ENCODE results near the gene TBC1D21. TPM values are rescaled to one million over a fixed set of nuclear protein-coding genes. Genes with fewer than 3 reads are reported as not detected.

Gene TBC1D21
- total and polyA plus RNA-seq, 10 of the 15 experiments (the other 5 are each of a cell fraction or from before 2014, with no cell fraction given) = not detected

DNA sequence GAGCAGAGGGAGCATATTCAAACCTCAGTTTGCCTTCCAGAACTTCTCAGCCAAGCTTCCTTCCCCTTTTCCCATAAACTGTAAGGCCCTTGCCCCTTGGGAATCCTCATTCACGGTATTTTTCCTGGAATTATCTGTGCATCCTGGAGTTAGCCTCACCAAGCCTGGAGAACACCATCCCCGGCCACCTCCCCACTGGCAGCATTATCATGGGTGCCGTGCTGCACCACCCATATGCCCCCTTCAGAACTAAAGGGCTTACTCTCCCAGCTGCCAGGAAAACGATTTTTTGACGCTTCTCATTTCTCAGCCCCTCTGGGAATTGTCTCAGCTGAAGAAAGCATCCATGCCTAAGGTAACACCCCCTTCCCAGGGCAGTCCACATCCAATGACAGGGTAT lies 20.9 kb upstream of the TBC1D21 start:
- Histone ChIP-seq H3K4me2 (ENCODE audit: control insufficient read depth, insufficient read depth) (no peak overlapping the region), H4K20me1 (ENCODE audit: control insufficient read depth, insufficient read depth) (no peaks in the 10 kb centered on the region), H3K4me1 (ENCODE audit: control insufficient read depth, insufficient read depth, low read length) (no peaks in the 10 kb centered on the region), H2AFZ (ENCODE audit: control insufficient read depth, low read depth, low read length) (no peak overlapping the region), H3K9ac (ENCODE audit: control insufficient read depth, insufficient read depth, low read length) (no peak overlapping the region), H3K36me3 (ENCODE audit: control insufficient read depth in 2 of 2, insufficient read depth in 2 of 2, low read length in 1 of 2) (no peaks in the 10 kb centered on the region), H3K27ac (ENCODE audit: control insufficient read depth, insufficient read depth) (no peak overlapping the region), H3K79me2 (ENCODE audit: control insufficient read depth, insufficient read depth, low read length) (no peaks in the 10 kb centered on the region), H3K4me3 (no peak overlapping the region), H3K27me3 (replicated peaks in 1 of 2; ENCODE audit: control insufficient read depth in 2 of 2, insufficient read depth in 2 of 2, low read length in 1 of 2) (peaks cover 2 to 4% of the 10 kb centered on the region in 2 experiments; a peak in 1 of 4 replicates), H3K9me3 (replicated peaks; ENCODE audit: control insufficient read depth, insufficient read depth, low read length) (no peaks in the 10 kb centered on the region)
- ATAC-seq = no peak
- in situ Hi-C loops (cut with MboI) (no loop called here), intact Hi-C loops (cut with micrococcal nuclease; ENCODE audit: unreplicated experiment) (no loop called here)
- WGBS (ENCODE audit: insufficient coverage, insufficient replicate concordance, low lambda C conversion rate, missing lambda C conversion rate) = 0% methylated on average over 5 of the region's 5 CpGs
- RAD21 ChIA-PET (ENCODE audit: unreplicated experiment) = no interaction called here
- POLR2A ChIA-PET = no interaction called here
- no peak for DNase-seq (ENCODE audit: low read depth, low spot score)
- SMC1A ChIA-PET (ENCODE audit: uncharacterized antibody, unreplicated experiment) = interaction anchor here (1.0 kb wide), 1 partner anchor 8 kb away, joined by 4 read pairs; no protein-coding TSS in a partner anchor
- no peak for FAIRE-seq
- CTCF ChIA-PET = no interaction called here
- BruUV-seq (replicated peaks) = no TSS peak
- TF ChIP-seq EED (IDR thresholded peaks at IDR 0.05; ENCODE audit: low read depth) (no peak), CHD2 (IDR thresholded peaks at IDR 0.05; ENCODE audit: borderline replicate concordance, low read depth, low read length) (no peak), ZNF384 (IDR thresholded peaks at IDR 0.05; ENCODE audit: borderline replicate concordance, low read depth, low read length) (no peak), IKZF1 (conservative IDR thresholded peaks at IDR 0.05) (no peak), EGR1 (IDR thresholded peaks at IDR 0.05; ENCODE audit: borderline replicate concordance in 1 of 2, low read depth in 2 of 2, low read length in 2 of 2) (no peak), CREB1 (IDR thresholded peaks at IDR 0.05; ENCODE audit: low read depth) (no peak), HDGF (IDR thresholded peaks at IDR 0.05) (no peak), BHLHE40 (IDR thresholded peaks at IDR 0.05; ENCODE audit: borderline replicate concordance in 1 of 2, low read depth in 2 of 2, low read length in 1 of 2) (no peak), NFIC (IDR thresholded peaks at IDR 0.05; ENCODE audit: low read depth, low read length) (no peak), POU2F2 (IDR thresholded peaks at IDR 0.05; ENCODE audit: borderline replicate concordance, low read depth, low read length) (no peak)
- TF ChIP-seq, protein P1, sequence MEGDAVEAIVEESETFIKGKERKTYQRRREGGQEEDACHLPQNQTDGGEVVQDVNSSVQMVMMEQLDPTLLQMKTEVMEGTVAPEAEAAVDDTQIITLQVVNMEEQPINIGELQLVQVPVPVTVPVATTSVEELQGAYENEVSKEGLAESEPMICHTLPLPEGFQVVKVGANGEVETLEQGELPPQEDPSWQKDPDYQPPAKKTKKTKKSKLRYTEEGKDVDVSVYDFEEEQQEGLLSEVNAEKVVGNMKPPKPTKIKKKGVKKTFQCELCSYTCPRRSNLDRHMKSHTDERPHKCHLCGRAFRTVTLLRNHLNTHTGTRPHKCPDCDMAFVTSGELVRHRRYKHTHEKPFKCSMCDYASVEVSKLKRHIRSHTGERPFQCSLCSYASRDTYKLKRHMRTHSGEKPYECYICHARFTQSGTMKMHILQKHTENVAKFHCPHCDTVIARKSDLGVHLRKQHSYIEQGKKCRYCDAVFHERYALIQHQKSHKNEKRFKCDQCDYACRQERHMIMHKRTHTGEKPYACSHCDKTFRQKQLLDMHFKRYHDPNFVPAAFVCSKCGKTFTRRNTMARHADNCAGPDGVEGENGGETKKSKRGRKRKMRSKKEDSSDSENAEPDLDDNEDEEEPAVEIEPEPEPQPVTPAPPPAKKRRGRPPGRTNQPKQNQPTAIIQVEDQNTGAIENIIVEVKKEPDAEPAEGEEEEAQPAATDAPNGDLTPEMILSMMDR (IDR thresholded peaks at IDR 0.05 in 2 of 3, conservative IDR thresholded peaks at IDR 0.05 in 1 of 3; ENCODE audit: control insufficient read depth in 2 of 3, extremely low read depth in 1 of 3, insufficient read depth in 1 of 3, low read depth in 3 of 3, low read length in 3 of 3) = no peak
- TF ChIP-seq, protein P2, sequence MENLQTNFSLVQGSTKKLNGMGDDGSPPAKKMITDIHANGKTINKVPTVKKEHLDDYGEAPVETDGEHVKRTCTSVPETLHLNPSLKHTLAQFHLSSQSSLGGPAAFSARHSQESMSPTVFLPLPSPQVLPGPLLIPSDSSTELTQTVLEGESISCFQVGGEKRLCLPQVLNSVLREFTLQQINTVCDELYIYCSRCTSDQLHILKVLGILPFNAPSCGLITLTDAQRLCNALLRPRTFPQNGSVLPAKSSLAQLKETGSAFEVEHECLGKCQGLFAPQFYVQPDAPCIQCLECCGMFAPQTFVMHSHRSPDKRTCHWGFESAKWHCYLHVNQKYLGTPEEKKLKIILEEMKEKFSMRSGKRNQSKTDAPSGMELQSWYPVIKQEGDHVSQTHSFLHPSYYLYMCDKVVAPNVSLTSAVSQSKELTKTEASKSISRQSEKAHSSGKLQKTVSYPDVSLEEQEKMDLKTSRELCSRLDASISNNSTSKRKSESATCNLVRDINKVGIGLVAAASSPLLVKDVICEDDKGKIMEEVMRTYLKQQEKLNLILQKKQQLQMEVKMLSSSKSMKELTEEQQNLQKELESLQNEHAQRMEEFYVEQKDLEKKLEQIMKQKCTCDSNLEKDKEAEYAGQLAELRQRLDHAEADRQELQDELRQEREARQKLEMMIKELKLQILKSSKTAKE (IDR thresholded peaks at IDR 0.05; ENCODE audit: low read depth, poor library complexity, severe bottlenecking) = no peak
- TF ChIP-seq, protein P3, sequence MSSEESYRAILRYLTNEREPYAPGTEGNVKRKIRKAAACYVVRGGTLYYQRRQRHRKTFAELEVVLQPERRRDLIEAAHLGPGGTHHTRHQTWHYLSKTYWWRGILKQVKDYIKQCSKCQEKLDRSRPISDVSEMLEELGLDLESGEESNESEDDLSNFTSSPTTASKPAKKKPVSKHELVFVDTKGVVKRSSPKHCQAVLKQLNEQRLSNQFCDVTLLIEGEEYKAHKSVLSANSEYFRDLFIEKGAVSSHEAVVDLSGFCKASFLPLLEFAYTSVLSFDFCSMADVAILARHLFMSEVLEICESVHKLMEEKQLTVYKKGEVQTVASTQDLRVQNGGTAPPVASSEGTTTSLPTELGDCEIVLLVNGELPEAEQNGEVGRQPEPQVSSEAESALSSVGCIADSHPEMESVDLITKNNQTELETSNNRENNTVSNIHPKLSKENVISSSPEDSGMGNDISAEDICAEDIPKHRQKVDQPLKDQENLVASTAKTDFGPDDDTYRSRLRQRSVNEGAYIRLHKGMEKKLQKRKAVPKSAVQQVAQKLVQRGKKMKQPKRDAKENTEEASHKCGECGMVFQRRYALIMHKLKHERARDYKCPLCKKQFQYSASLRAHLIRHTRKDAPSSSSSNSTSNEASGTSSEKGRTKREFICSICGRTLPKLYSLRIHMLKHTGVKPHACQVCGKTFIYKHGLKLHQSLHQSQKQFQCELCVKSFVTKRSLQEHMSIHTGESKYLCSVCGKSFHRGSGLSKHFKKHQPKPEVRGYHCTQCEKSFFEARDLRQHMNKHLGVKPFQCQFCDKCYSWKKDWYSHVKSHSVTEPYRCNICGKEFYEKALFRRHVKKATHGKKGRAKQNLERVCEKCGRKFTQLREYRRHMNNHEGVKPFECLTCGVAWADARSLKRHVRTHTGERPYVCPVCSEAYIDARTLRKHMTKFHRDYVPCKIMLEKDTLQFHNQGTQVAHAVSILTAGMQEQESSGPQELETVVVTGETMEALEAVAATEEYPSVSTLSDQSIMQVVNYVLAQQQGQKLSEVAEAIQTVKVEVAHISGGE (CRISPR knock-in tag; IDR thresholded peaks at IDR 0.05) = no peak
- TF ChIP-seq, protein P4, sequence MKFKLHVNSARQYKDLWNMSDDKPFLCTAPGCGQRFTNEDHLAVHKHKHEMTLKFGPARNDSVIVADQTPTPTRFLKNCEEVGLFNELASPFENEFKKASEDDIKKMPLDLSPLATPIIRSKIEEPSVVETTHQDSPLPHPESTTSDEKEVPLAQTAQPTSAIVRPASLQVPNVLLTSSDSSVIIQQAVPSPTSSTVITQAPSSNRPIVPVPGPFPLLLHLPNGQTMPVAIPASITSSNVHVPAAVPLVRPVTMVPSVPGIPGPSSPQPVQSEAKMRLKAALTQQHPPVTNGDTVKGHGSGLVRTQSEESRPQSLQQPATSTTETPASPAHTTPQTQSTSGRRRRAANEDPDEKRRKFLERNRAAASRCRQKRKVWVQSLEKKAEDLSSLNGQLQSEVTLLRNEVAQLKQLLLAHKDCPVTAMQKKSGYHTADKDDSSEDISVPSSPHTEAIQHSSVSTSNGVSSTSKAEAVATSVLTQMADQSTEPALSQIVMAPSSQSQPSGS (IDR thresholded peaks at IDR 0.05; ENCODE audit: low read length) = no peak
